HCT116 (cell line): ENCODE data around the gene TRAPPC12. TPM values are rescaled to one million over a fixed set of nuclear protein-coding genes. Genes with fewer than 3 reads are reported as not detected.

Experiments used
- ATAC-seq: fragments of 200-7000 bp; cut with Tn5 transposase; 2 replicates; pipeline ENCODE4 v1.9.1; 2020; ENCODE audit warnings: mild to moderate bottlenecking, moderate library complexity
- BruUV-seq: library from RNA; stranded (reverse); fragments of 400-500 nt; replicated peaks from 2 replicates; lab custom pipeline; 2021; lab: Mats Ljungman, UMichigan
- CTCF ChIA-PET: fragments of 300-600 bp; sonication (Branson Sonifier 250); formaldehyde crosslinking; loops from one replicate; lab custom pipeline; 2021; ENCODE audit warnings: antibody characterized with exemption; lab: Charles Lee
- POLR2A ChIA-PET: fragments of 300-600, 350-600 bp; sonication (Branson Sonifier 250); formaldehyde crosslinking; loops from one replicate; lab custom pipeline; 2021; ENCODE audit warnings: antibody characterized with exemption; lab: Charles Lee
- RAD21 ChIA-PET, 2 experiments: fragments of 300-600 bp; sonication (Branson Sonifier 250); formaldehyde crosslinking; loops; one replicate each; lab custom pipeline; 2023; ENCODE audit warnings: low total read pairs in 2 of 2; ENCODE audit not compliant: uncharacterized antibody in 2 of 2, unreplicated experiment in 2 of 2, low non-redundant PET in 1 of 2; lab: Charles Lee
- DNase-seq: peaks from one replicate; pipeline ENCODE4 v3.0.0-alpha.2; 2010; ENCODE audit warnings: low read depth, low spot score
- H2AFZ ChIP-seq: fragments of 200-600 bp; shearing (Covaris generic), sonication (generic); 2 replicates; pipeline ENCODE4 v1.6.1; 2017; ENCODE audit warnings: low read depth, mixed run types, mixed read lengths, antibody characterized with exemption, low read length; ENCODE audit not compliant: poor library complexity, severe bottlenecking
- H3K27ac ChIP-seq: 2 replicates; pipeline ENCODE4 v1.5.1; 2012; ENCODE audit warnings: low read depth, low read length
- H3K27me3 ChIP-seq: fragments of 200-600 bp; sonication (generic); 2 replicates; pipeline ENCODE4 v1.6.1; 2016; ENCODE audit warnings: mixed run types, low read length, mixed read lengths; ENCODE audit not compliant: insufficient read depth
- H3K36me3 ChIP-seq, 2 experiments: fragments of 200-500 bp in 1 of 2; fragments of 200-600 bp in 1 of 2; sonication (Bioruptor generic) in 1 of 2; sonication (generic) in 1 of 2; 2 replicates each; pipeline versions ENCODE4 v1.5.1 to v1.6.1; 2014 to 2016; ENCODE audit warnings: low read length in 2 of 2, inconsistent platforms in 1 of 2, mixed read lengths in 1 of 2, mixed run types in 1 of 2; ENCODE audit not compliant: insufficient read depth in 2 of 2, control insufficient read depth in 1 of 2
- H3K4me1 ChIP-seq, 2 experiments: fragments of 200-600 bp in 1 of 2; sonication (generic) in 1 of 2; 2 replicates each; pipeline versions ENCODE4 v1.5.1 to v1.6.1; 2012 to 2017; ENCODE audit warnings: low read length in 2 of 2, inconsistent platforms in 1 of 2, mild to moderate bottlenecking in 1 of 2, mixed read lengths in 1 of 2, mixed run types in 1 of 2, moderate library complexity in 1 of 2; ENCODE audit not compliant: insufficient read depth in 2 of 2, control insufficient read depth in 1 of 2
- H3K4me2 ChIP-seq: fragments of 200-600 bp; sonication (generic); 2 replicates; pipeline ENCODE4 v1.6.1; 2017; ENCODE audit warnings: mixed run types, low read length, mixed read lengths
- H3K4me3 ChIP-seq, 2 experiments: fragments of 200-600 bp in 1 of 2; sonication (generic) in 1 of 2; replicated peaks in 1 of 2; 2 replicates each; pipeline ENCODE4 v1.5.1; 2011 to 2016; ENCODE audit warnings: low read length in 2 of 2, control low read depth in 1 of 2, low read depth in 1 of 2, mild to moderate bottlenecking in 1 of 2, mixed read lengths in 1 of 2, mixed run types in 1 of 2
- H3K79me2 ChIP-seq: fragments of 200-600 bp; sonication (generic); 2 replicates; pipeline ENCODE4 v1.6.1; 2017; ENCODE audit warnings: mild to moderate bottlenecking, mixed run types, low read length, moderate library complexity, mixed read lengths; ENCODE audit not compliant: insufficient read depth
- H3K9ac ChIP-seq: fragments of 200-600 bp; sonication (generic); 2 replicates; pipeline ENCODE4 v1.6.1; 2016; ENCODE audit warnings: low read length, mixed read lengths
- H3K9me2 ChIP-seq: fragments of 200-600 bp; sonication (generic), shearing (Covaris generic); 2 replicates; pipeline ENCODE4 v1.6.1; 2017; ENCODE audit warnings: mixed run types, mild to moderate bottlenecking, moderate library complexity; ENCODE audit not compliant: insufficient read depth
- H3K9me3 ChIP-seq, 2 experiments: fragments of 200-500 bp in 1 of 2; fragments of 200-600 bp in 1 of 2; sonication (Bioruptor generic) in 1 of 2; sonication (generic) in 1 of 2; 2 replicates each; pipeline ENCODE4 v1.6.1; 2014 to 2017; ENCODE audit warnings: low read length in 2 of 2, mixed read lengths in 2 of 2, inconsistent platforms in 1 of 2, low read depth in 1 of 2, mild to moderate bottlenecking in 1 of 2, mixed run types in 1 of 2, moderate library complexity in 1 of 2; ENCODE audit not compliant: control insufficient read depth in 1 of 2, insufficient read depth in 1 of 2
- H4K20me1 ChIP-seq: fragments of 200-600 bp; sonication (generic), shearing (Covaris generic); 2 replicates; pipeline ENCODE4 v1.6.1; 2017; ENCODE audit warnings: mixed run types, mild to moderate bottlenecking, moderate library complexity; ENCODE audit not compliant: insufficient read depth
- CEBPB ChIP-seq: IDR thresholded peaks from 2 replicates; pipeline ENCODE4 v1.6.1; 2012; ENCODE audit warnings: low read depth
- ELF1 ChIP-seq: IDR thresholded peaks from 2 replicates; pipeline ENCODE4 v1.6.1; 2012; ENCODE audit warnings: low read depth, borderline replicate concordance
- EZH2phosphoT487 ChIP-seq: fragments of 200-600 bp; IDR thresholded peaks from 2 replicates; pipeline ENCODE4 v1.6.1; 2018; ENCODE audit warnings: antibody characterized with exemption, borderline replicate concordance
- JUND ChIP-seq: IDR thresholded peaks from 2 replicates; pipeline ENCODE4 v1.6.1; 2012
- MAX ChIP-seq: IDR thresholded peaks from 2 replicates; pipeline ENCODE4 v1.6.1; 2012
- POLR2A ChIP-seq: IDR thresholded peaks from 2 replicates; pipeline ENCODE4 v1.7.0; 2011; ENCODE audit warnings: borderline replicate concordance; ENCODE audit not compliant: insufficient read depth, insufficient read length; ENCODE audit errors: extremely low read depth
- REST ChIP-seq: IDR thresholded peaks from 2 replicates; pipeline ENCODE4 v1.6.1; 2012; ENCODE audit warnings: low read depth
- SP1 ChIP-seq: IDR thresholded peaks from 2 replicates; pipeline ENCODE4 v1.6.1; 2012; ENCODE audit warnings: low read depth
- SRF ChIP-seq: IDR thresholded peaks from 2 replicates; pipeline ENCODE4 v1.6.1; 2012; ENCODE audit warnings: low read depth
- intact Hi-C: fragments of 100-400 bp; cut with micrococcal nuclease; formaldehyde crosslinking; loops from 2 replicates; pipeline ENCODE4 v1.10.0; 2022
- total RNA-seq: library from RNA; stranded (reverse); gene quantifications from one replicate; pipeline ENCODE4 v1.2.1, GENCODE V29; 2021; ENCODE audit not compliant: unreplicated experiment

Gene TRAPPC12
- total RNA-seq, 1 experiment from 2014 or later, result 47.4 TPM

- POLR2A ChIA-PET, result no interaction called here
- no peak overlapping the region for H3K27ac ChIP-seq
- H3K27me3 ChIP-seq, result no peaks in the 10 kb centered on the region
- ATAC-seq (no peak), DNase-seq (no peak)
- H3K4me2 ChIP-seq, result no peak overlapping the region
- no peaks in the 10 kb centered on the region; the same call in 1 of the 2 replicates for H4K20me1 ChIP-seq
- H3K4me1 ChIP-seq, result no peaks in the 10 kb centered on the region
- BruUV-seq, result no TSS peak
- no peaks in the 10 kb centered on the region for H3K9me2 ChIP-seq
- RAD21 ChIA-PET, result no interaction called here
- peaks cover 15 to 18% of the 10 kb centered on the region in 2 experiments; a peak in 3 of 4 replicates for H3K36me3 ChIP-seq
- TF ChIP-seq EZH2phosphoT487 (no peak), POLR2A (no peak), MAX (no peak), JUND (no peak), REST (no peak), CEBPB (no peak), SRF (no peak), SP1 (no peak), ELF1 (no peak)
- no peak overlapping the region for H2AFZ ChIP-seq
- no peaks in the 10 kb centered on the region for H3K9me3 ChIP-seq
- H3K4me3 ChIP-seq, result no peak overlapping the region
- intact Hi-C loops, result no loop called here
- H3K9ac ChIP-seq, result no peak overlapping the region
- CTCF ChIA-PET, result no interaction called here
- peaks cover 29% of the 10 kb centered on the region for H3K79me2 ChIP-seq
Observed at GRCh38 chr2:3389193-3389592, 9.7 kb downstream of the TRAPPC12 start.
